AG09309 (cell line): ENCODE results near the gene SLC12A8.

ENCODE experiments used
- DNase-seq: peaks from one replicate; pipeline ENCODE4 v3.0.0-alpha.2; 2010; ENCODE audit warnings: low read depth
- H3K4me3 ChIP-seq: 2 replicates; pipeline ENCODE4 v1.5.1; 2011; ENCODE audit warnings: mild to moderate bottlenecking, low read depth, low read length, moderate library complexity; ENCODE audit not compliant: control insufficient read depth
- CTCF ChIP-seq: IDR thresholded peaks from 2 replicates; pipeline ENCODE4 v1.5.1; 2011; ENCODE audit warnings: mild to moderate bottlenecking, low read depth, low read length, inconsistent platforms; ENCODE audit not compliant: insufficient read depth, control insufficient read depth; ENCODE audit errors: missing control alignments

SLC12A8 gene

GRCh38 chr3:125185805-125186204 is 26.7 kb downstream of the SLC12A8 start:
- DNase-seq: no peak
- no peak for TF ChIP-seq CTCF
- no peak overlapping the region for H3K4me3 ChIP-seq

- TF ChIP-seq CTCF: no peak
- no peak overlapping the region for H3K4me3 ChIP-seq
- no peak for DNase-seq
These were observed 32.7 kb downstream of the SLC12A8 start for GRCh38 chr3:125179884-125180240.

GRCh38 chr3:125179143-125179883 is 33.2 kb downstream of the SLC12A8 start:
- H3K4me3 ChIP-seq: no peak overlapping the region
- DNase-seq: no peak
- TF ChIP-seq CTCF: no peak

- no peak overlapping the region for H3K4me3 ChIP-seq
- TF ChIP-seq CTCF: no peak
- DNase-seq: no peak
These were observed 34.8 kb downstream of the SLC12A8 start for GRCh38 chr3:125177746-125178145.

- no peak overlapping the region for H3K4me3 ChIP-seq
- DNase-seq: no peak
- no peak for TF ChIP-seq CTCF
These were observed 37.1 kb downstream of the SLC12A8 start for GRCh38 chr3:125175295-125176078.

GRCh38 chr3:125172346-125172745 is 40.2 kb downstream of the SLC12A8 start:
- no peak for DNase-seq
- H3K4me3 ChIP-seq: no peak overlapping the region
- TF ChIP-seq CTCF: no peak
